Measurements from ENCODE around the gene BATF3.

BATF3 gene

DNA sequence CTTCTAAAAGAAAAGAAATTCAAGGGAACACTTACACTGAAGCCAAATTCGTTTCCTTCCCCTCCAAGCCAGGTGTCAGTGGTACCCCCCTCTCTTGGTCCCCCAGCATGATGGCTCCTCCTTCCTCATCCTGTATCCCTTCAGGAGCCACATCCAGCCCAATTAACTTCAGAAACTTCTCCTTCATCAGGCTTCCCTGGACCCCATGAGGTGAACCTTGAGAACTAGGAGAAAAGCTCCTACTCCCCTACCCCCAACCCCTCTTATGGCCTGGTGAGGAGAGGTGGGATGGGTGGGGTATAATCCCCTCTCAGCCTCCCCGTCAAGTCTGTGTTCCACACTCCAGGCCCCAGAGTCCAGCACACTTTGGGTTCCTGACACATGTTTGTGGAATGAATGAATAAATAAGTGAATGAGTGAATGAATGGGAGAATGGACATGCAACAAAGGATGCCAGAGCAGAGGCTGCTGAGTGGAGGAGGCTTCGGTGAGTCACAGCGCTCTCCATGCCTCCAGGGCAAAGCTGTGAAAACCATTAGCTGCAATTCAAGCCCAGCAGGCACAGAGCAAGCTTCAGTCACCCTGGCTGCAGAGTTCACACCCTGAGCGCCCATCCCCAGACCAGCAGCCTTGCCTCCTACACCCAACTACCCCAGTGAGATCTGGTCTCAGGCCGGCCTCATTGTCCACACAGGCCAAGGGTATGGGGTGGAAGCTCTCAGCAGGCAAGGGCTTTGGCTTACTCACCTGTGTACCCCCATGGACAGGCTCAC is 43.8 kb downstream of the BATF3 start:
- Histone ChIP-seq H2BK120ac (ENCODE audit: low read depth, low read length) (no peak overlapping the region), H3K4me1 (ENCODE audit: control insufficient read depth in 2 of 2, insufficient read depth in 1 of 2, low read depth in 1 of 2, low read length in 2 of 2) (no peaks in the 10 kb centered on the region), H3K27ac (replicated peaks; ENCODE audit: low read length) (no peak overlapping the region), H2BK5ac (ENCODE audit: low read length) (no peak overlapping the region), H3K9me3 (replicated peaks in 1 of 2; ENCODE audit: control insufficient read depth in 2 of 2, insufficient read depth in 1 of 2, low read depth in 1 of 2, low read length in 2 of 2) (peaks cover 0 to 2% of the 10 kb centered on the region in 2 donors), H3K4ac (ENCODE audit: low read length) (no peak overlapping the region), H4K8ac (ENCODE audit: low read depth, low read length) (no peak overlapping the region), H3K23ac (ENCODE audit: low read depth, low read length, poor library complexity) (no peak overlapping the region), H3K36me3 (replicated peaks in 1 of 2; ENCODE audit: control insufficient read depth in 2 of 2, insufficient read depth in 2 of 2, low read length in 2 of 2) (no peaks in the 10 kb centered on the region), H2AFZ (ENCODE audit: low read length) (no peak overlapping the region), H3K27me3 (ENCODE audit: control insufficient read depth in 3 of 3, insufficient read depth in 3 of 3, low read depth in 1 of 3, low read length in 3 of 3) (no peaks in the 10 kb centered on the region), H3K4me2 (ENCODE audit: insufficient read depth, low read length, poor library complexity, severe bottlenecking) (no peak overlapping the region), H2AK5ac (ENCODE audit: low read depth, low read length) (no peak overlapping the region), H3K4me3 (ENCODE audit: low read length in 2 of 2) (no peak overlapping the region), H3K9ac (ENCODE audit: low read depth, low read length, poor library complexity) (no peak overlapping the region), H3K14ac (ENCODE audit: low read length) (no peak overlapping the region), H2BK15ac (ENCODE audit: low read length) (no peak overlapping the region), H3K79me1 (ENCODE audit: low read depth, low read length) (no peaks in the 10 kb centered on the region), H2BK12ac (ENCODE audit: low read length) (no peak overlapping the region), H4K91ac (ENCODE audit: low read depth, low read length, poor library complexity) (no peak overlapping the region), H3K18ac (ENCODE audit: low read length) (no peak overlapping the region)
- no CpG with 5 or more reads among the region's 6 CpGs for WGBS, 2 donors (ENCODE audit: extremely low coverage in 2 of 2, insufficient read length in 2 of 2, insufficient replicate concordance in 1 of 2)
- no peak for DNase-seq (ENCODE audit: low spot score)

GRCh38 chr1:212652609-212653008 is 47.0 kb downstream of the BATF3 start:
- H3K9me3 ChIP-seq (replicated peaks in 1 of 2; ENCODE audit: control insufficient read depth in 2 of 2, insufficient read depth in 1 of 2, low read depth in 1 of 2, low read length in 2 of 2): peaks cover 0 to 2% of the 10 kb centered on the region in 2 donors
- no peaks in the 10 kb centered on the region for H3K27me3 ChIP-seq (ENCODE audit: control insufficient read depth in 3 of 3, insufficient read depth in 3 of 3, low read depth in 1 of 3, low read length in 3 of 3)
- H3K4me3 ChIP-seq (ENCODE audit: low read length in 2 of 2): no peak overlapping the region
- no peaks in the 10 kb centered on the region for H3K79me1 ChIP-seq (ENCODE audit: low read depth, low read length)
- H3K23ac ChIP-seq (ENCODE audit: low read depth, low read length, poor library complexity): no peak overlapping the region
- no CpG with 5 or more reads among the region's 1 CpG for WGBS, 2 donors (ENCODE audit: extremely low coverage in 2 of 2, insufficient read length in 2 of 2, insufficient replicate concordance in 1 of 2)
- H2BK5ac ChIP-seq (ENCODE audit: low read length): no peak overlapping the region
- no peak overlapping the region for H2BK120ac ChIP-seq (ENCODE audit: low read depth, low read length)
- no peak overlapping the region for H3K4ac ChIP-seq (ENCODE audit: low read length)
- no peaks in the 10 kb centered on the region for H3K36me3 ChIP-seq (replicated peaks in 1 of 2; ENCODE audit: control insufficient read depth in 2 of 2, insufficient read depth in 2 of 2, low read length in 2 of 2)
- H3K9ac ChIP-seq (ENCODE audit: low read depth, low read length, poor library complexity): no peak overlapping the region
- H3K4me1 ChIP-seq (ENCODE audit: control insufficient read depth in 2 of 2, insufficient read depth in 1 of 2, low read depth in 1 of 2, low read length in 2 of 2): no peaks in the 10 kb centered on the region
- no peak overlapping the region for H3K27ac ChIP-seq (replicated peaks; ENCODE audit: low read length)
- H3K18ac ChIP-seq (ENCODE audit: low read length): no peak overlapping the region
- H2AFZ ChIP-seq (ENCODE audit: low read length): no peak overlapping the region
- no peak overlapping the region for H4K91ac ChIP-seq (ENCODE audit: low read depth, low read length, poor library complexity)
- H2BK12ac ChIP-seq (ENCODE audit: low read length): no peak overlapping the region
- no peak overlapping the region for H4K8ac ChIP-seq (ENCODE audit: low read depth, low read length)
- H3K4me2 ChIP-seq (ENCODE audit: insufficient read depth, low read length, poor library complexity, severe bottlenecking): no peak overlapping the region
- no peak for DNase-seq (ENCODE audit: low spot score)
- H2BK15ac ChIP-seq (ENCODE audit: low read length): no peak overlapping the region
- no peak overlapping the region for H3K14ac ChIP-seq (ENCODE audit: low read length)
- H2AK5ac ChIP-seq (ENCODE audit: low read depth, low read length): no peak overlapping the region

DNA sequence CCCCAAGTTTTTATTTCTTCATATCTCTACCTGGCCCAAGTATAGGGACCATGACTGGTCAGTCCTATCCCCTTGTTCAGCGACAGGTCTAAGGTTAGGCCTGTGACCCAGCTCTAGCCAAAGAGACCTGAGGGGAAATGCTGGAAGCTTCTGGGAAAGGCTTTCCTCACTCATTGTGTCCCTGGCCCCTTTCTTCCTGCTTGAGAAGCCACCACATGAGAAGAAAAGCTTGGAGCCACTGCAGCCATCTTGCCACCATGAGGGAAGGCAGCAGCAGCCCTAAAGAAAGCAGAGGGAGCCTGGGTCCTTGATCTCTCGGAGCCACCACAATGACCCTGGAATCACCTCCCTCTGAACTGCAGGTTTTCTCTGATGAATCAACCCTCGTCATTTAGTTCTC is 47.7 kb downstream of the BATF3 start:
- H3K9ac ChIP-seq (ENCODE audit: low read depth, low read length, poor library complexity): no peak overlapping the region
- no peak overlapping the region for H3K27ac ChIP-seq (replicated peaks; ENCODE audit: low read length)
- no peak overlapping the region for H3K4me2 ChIP-seq (ENCODE audit: insufficient read depth, low read length, poor library complexity, severe bottlenecking)
- H3K4me3 ChIP-seq (ENCODE audit: low read length in 2 of 2): no peak overlapping the region
- H2AFZ ChIP-seq (ENCODE audit: low read length): peak overlapping the region; percentile 78
- H3K18ac ChIP-seq (ENCODE audit: low read length): no peak overlapping the region
- peaks cover 0 to 2% of the 10 kb centered on the region in 2 donors for H3K9me3 ChIP-seq (replicated peaks in 1 of 2; ENCODE audit: control insufficient read depth in 2 of 2, insufficient read depth in 1 of 2, low read depth in 1 of 2, low read length in 2 of 2)
- DNase-seq (ENCODE audit: low spot score): no peak
- no peaks in the 10 kb centered on the region for H3K79me1 ChIP-seq (ENCODE audit: low read depth, low read length)
- H3K23ac ChIP-seq (ENCODE audit: low read depth, low read length, poor library complexity): no peak overlapping the region
- no peaks in the 10 kb centered on the region for H3K27me3 ChIP-seq (ENCODE audit: control insufficient read depth in 3 of 3, insufficient read depth in 3 of 3, low read depth in 1 of 3, low read length in 3 of 3)
- no peak overlapping the region for H4K91ac ChIP-seq (ENCODE audit: low read depth, low read length, poor library complexity)
- H3K14ac ChIP-seq (ENCODE audit: low read length): no peak overlapping the region
- H2BK5ac ChIP-seq (ENCODE audit: low read length): no peak overlapping the region
- no peak overlapping the region for H2AK5ac ChIP-seq (ENCODE audit: low read depth, low read length)
- no peaks in the 10 kb centered on the region for H3K36me3 ChIP-seq (replicated peaks in 1 of 2; ENCODE audit: control insufficient read depth in 2 of 2, insufficient read depth in 2 of 2, low read length in 2 of 2)
- no peak overlapping the region for H2BK120ac ChIP-seq (ENCODE audit: low read depth, low read length)
- no peak overlapping the region for H3K4ac ChIP-seq (ENCODE audit: low read length)
- no peak overlapping the region for H2BK12ac ChIP-seq (ENCODE audit: low read length)
- H4K8ac ChIP-seq (ENCODE audit: low read depth, low read length): no peak overlapping the region
- no peak overlapping the region for H2BK15ac ChIP-seq (ENCODE audit: low read length)
- no peaks in the 10 kb centered on the region for H3K4me1 ChIP-seq (ENCODE audit: control insufficient read depth in 2 of 2, insufficient read depth in 1 of 2, low read depth in 1 of 2, low read length in 2 of 2)
- WGBS, 2 donors (ENCODE audit: extremely low coverage in 2 of 2, insufficient read length in 2 of 2, insufficient replicate concordance in 1 of 2): no CpG with 5 or more reads among the region's 3 CpGs

GRCh38 chr1:212651521-212651920 is 48.1 kb downstream of the BATF3 start:
- Histone ChIP-seq H3K36me3 (replicated peaks in 1 of 2; ENCODE audit: control insufficient read depth in 2 of 2, insufficient read depth in 2 of 2, low read length in 2 of 2) (no peaks in the 10 kb centered on the region), H3K4ac (ENCODE audit: low read length) (no peak overlapping the region), H3K79me1 (ENCODE audit: low read depth, low read length) (no peaks in the 10 kb centered on the region), H3K27ac (replicated peaks; ENCODE audit: low read length) (no peak overlapping the region), H2AK5ac (ENCODE audit: low read depth, low read length) (no peak overlapping the region), H2BK120ac (ENCODE audit: low read depth, low read length) (no peak overlapping the region), H3K4me1 (ENCODE audit: control insufficient read depth in 2 of 2, insufficient read depth in 1 of 2, low read depth in 1 of 2, low read length in 2 of 2) (no peaks in the 10 kb centered on the region), H3K9ac (ENCODE audit: low read depth, low read length, poor library complexity) (no peak overlapping the region), H2BK5ac (ENCODE audit: low read length) (no peak overlapping the region), H4K8ac (ENCODE audit: low read depth, low read length) (no peak overlapping the region), H3K4me3 (ENCODE audit: low read length in 2 of 2) (no peak overlapping the region), H3K23ac (ENCODE audit: low read depth, low read length, poor library complexity) (no peak overlapping the region), H3K27me3 (ENCODE audit: control insufficient read depth in 3 of 3, insufficient read depth in 3 of 3, low read depth in 1 of 3, low read length in 3 of 3) (no peaks in the 10 kb centered on the region), H3K18ac (ENCODE audit: low read length) (no peak overlapping the region), H3K4me2 (ENCODE audit: insufficient read depth, low read length, poor library complexity, severe bottlenecking) (no peak overlapping the region), H2BK15ac (ENCODE audit: low read length) (no peak overlapping the region), H4K91ac (ENCODE audit: low read depth, low read length, poor library complexity) (no peak overlapping the region), H3K14ac (ENCODE audit: low read length) (no peak overlapping the region), H3K9me3 (replicated peaks in 1 of 2; ENCODE audit: control insufficient read depth in 2 of 2, insufficient read depth in 1 of 2, low read depth in 1 of 2, low read length in 2 of 2) (peaks cover 0 to 2% of the 10 kb centered on the region in 2 donors), H2BK12ac (ENCODE audit: low read length) (no peak overlapping the region), H2AFZ (ENCODE audit: low read length) (peak overlapping the region; percentile 78)
- no CpG with 5 or more reads among the region's 4 CpGs for WGBS, 2 donors (ENCODE audit: extremely low coverage in 2 of 2, insufficient read length in 2 of 2, insufficient replicate concordance in 1 of 2)
- no peak for DNase-seq (ENCODE audit: low spot score)
